Measurements from ENCODE around the gene MYRIP.

Gene MYRIP

DNA sequence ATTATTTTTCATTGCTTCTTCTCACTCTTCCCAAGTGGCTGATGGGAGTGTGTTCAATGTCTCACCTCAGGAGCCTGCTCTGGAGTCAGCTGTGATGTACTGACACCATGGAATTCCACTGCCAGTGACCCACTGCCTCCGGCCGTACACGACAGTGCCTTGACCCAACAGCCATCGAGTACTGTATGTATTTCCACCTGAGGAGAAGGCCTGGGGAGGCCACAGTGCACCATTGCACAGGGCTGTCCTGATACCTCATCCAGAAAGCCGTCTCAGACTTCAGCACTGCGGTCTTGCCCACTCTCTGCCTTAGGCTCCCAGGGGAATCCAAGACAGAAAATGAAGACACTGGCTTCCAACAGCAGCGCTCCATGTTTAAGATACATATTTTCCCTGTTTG lies 448.7 kb downstream of the MYRIP start:
- H3K4me3 ChIP-seq (replicated peaks in 1 of 2; ENCODE audit: low read depth in 2 of 2, low read length in 2 of 2): no peak overlapping the region
- no peak for DNase-seq (ENCODE audit: low read depth in 2 of 2)
- TF ChIP-seq, protein P1, sequence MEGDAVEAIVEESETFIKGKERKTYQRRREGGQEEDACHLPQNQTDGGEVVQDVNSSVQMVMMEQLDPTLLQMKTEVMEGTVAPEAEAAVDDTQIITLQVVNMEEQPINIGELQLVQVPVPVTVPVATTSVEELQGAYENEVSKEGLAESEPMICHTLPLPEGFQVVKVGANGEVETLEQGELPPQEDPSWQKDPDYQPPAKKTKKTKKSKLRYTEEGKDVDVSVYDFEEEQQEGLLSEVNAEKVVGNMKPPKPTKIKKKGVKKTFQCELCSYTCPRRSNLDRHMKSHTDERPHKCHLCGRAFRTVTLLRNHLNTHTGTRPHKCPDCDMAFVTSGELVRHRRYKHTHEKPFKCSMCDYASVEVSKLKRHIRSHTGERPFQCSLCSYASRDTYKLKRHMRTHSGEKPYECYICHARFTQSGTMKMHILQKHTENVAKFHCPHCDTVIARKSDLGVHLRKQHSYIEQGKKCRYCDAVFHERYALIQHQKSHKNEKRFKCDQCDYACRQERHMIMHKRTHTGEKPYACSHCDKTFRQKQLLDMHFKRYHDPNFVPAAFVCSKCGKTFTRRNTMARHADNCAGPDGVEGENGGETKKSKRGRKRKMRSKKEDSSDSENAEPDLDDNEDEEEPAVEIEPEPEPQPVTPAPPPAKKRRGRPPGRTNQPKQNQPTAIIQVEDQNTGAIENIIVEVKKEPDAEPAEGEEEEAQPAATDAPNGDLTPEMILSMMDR (IDR thresholded peaks at IDR 0.05; ENCODE audit: low read depth, low read length): no peak

DNA sequence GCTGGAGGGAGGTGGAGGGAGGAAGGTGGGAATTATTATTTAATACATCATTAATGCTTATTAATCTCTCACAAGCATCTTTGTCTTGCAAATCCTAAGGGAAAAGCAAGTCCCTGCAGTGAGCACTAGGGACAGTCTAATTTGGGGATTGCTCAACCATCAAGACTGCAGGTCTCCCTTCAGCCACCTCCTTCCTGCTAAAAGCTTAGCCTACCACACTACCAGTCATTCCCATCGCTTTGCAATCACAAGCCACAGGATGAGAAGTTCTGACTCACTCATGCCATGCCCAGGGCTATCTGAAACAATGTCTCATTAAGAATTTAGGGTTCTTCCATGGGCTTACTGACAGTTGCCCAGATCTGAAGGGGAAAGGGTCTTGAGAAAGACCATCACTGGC lies 449.1 kb downstream of the MYRIP start:
- no peak overlapping the region for H3K4me3 ChIP-seq (replicated peaks in 1 of 2; ENCODE audit: low read depth in 2 of 2, low read length in 2 of 2)
- peak; percentile 15 to 24 for DNase-seq (ENCODE audit: low read depth in 2 of 2)
- TF ChIP-seq, protein P1 (IDR thresholded peaks at IDR 0.05; ENCODE audit: low read depth, low read length): no peak

DNA sequence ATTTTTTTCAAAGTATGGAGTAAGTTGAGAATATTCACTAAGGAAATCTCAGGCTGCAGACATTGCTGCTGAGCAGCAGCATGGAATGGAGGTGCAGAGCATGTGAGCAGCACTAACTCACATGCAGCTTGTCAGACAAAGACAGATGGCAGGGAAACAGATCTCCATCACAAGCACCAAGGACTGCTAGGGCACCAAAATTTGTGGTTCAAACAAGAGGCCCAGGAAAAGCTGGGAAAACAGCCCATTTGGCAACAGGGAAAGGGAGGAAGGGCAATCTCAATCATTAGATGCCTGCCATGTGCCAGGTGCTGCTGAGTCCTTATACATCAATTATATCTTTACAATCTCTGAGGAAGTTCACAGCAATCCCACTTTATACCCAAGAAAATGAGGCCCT lies 452.9 kb downstream of the MYRIP start:
- TF ChIP-seq, protein P1 (IDR thresholded peaks at IDR 0.05; ENCODE audit: low read depth, low read length): no peak
- H3K4me3 ChIP-seq (replicated peaks in 1 of 2; ENCODE audit: low read depth in 2 of 2, low read length in 2 of 2): no peak overlapping the region
- DNase-seq (ENCODE audit: low read depth in 2 of 2): no peak

DNA sequence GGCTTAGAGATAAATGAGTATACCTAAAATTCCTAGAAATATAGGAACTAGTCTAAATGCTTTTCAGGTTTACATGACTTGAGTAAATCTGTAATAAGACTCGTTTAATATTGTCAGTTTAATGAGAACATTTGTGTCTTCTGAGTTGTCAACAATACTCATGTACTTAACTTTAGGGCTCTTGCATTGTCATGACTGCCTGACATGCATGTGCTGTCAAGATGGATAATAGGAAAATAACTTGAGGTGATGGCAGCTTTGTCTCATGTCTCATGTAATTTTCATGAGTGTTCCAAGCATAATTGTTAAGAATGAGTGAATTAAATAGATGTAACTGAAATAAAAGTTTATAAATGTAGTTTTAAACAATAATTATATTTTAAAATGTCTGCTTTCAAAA lies 455.0 kb downstream of the MYRIP start:
- no peak overlapping the region for H3K4me3 ChIP-seq (replicated peaks in 1 of 2; ENCODE audit: low read depth in 2 of 2, low read length in 2 of 2)
- DNase-seq (ENCODE audit: low read depth in 2 of 2): no peak
- TF ChIP-seq, protein P1 (IDR thresholded peaks at IDR 0.05; ENCODE audit: low read depth, low read length): no peak

DNA sequence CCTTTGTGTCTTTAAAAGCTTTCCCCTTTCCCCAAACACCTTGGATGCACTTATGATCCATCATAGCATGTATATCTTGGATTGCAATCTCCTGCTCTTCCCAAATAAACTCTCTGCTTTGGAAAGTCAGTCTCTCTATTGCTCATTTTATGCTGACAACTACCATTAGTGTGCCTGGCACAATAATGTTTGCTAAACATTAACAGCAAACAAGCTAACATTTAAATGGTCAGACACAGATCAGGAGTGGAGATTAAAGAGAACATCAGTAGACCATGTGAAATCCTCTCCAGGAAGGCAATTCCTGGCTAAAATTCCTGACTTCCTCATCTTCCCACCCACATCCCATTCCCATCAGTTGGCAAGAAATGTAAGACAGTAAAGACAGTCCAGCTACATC lies 455.8 kb downstream of the MYRIP start:
- DNase-seq (ENCODE audit: low read depth in 2 of 2): no peak
- TF ChIP-seq, protein P1 (IDR thresholded peaks at IDR 0.05; ENCODE audit: low read depth, low read length): no peak
- H3K4me3 ChIP-seq (replicated peaks in 1 of 2; ENCODE audit: low read depth in 2 of 2, low read length in 2 of 2): no peak overlapping the region

DNA sequence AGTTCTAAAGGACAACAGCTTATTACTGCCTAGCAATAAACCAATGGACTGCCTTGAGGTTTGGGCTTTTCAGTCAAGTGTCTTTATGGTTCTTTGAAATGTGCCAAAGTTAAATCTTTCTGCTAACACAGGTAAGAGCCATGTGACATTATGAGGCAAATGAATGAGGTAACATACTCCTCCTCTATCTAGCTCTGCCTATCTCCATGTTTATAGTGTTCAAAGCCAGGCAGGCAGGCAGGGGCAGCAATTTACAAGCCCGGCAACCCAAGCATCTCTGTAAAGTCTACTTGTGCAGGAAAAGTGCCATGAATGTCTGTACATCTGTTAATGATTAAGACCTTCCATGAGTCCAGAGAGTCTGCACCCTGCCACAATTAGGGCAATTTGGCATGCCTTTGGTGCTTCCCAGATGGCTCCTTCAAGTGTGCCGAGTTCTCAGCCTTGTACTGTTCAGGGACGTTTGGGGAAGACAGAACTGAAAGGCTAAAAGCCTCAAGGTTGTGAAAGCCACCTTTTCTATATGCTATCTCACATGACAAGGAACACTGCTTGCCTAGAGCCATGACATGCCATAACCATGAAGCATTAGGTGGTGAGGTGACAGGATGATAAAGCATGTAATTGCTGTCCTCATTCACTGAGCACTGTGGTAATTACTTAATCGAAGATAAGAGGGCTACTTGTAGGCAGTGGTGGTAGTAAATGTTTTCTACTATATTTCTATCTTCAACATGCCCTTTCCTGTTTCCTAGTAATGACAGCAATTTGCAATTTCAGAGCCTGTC lies 458.7 kb downstream of the MYRIP start:
- H3K4me3 ChIP-seq (replicated peaks in 1 of 2; ENCODE audit: low read depth in 2 of 2, low read length in 2 of 2): no peak overlapping the region
- DNase-seq (ENCODE audit: low read depth in 2 of 2): no peak
- TF ChIP-seq, protein P1 (IDR thresholded peaks at IDR 0.05; ENCODE audit: low read depth, low read length): no peak

Measured in cardiac fibroblast (primary cell).